NCI-H226 (cell line): ENCODE results near the gene NCBP1.
"Not testable (repeated sequence)": the region's sequence is repeated elsewhere in the genome, so short reads cannot be mapped to it uniquely, and the experiment has no call there.

Experiments
- DNase-seq: peaks from one replicate; pipeline ENCODE4 v3.0.0-alpha.2; 2015

The NCBP1 gene

DNA sequence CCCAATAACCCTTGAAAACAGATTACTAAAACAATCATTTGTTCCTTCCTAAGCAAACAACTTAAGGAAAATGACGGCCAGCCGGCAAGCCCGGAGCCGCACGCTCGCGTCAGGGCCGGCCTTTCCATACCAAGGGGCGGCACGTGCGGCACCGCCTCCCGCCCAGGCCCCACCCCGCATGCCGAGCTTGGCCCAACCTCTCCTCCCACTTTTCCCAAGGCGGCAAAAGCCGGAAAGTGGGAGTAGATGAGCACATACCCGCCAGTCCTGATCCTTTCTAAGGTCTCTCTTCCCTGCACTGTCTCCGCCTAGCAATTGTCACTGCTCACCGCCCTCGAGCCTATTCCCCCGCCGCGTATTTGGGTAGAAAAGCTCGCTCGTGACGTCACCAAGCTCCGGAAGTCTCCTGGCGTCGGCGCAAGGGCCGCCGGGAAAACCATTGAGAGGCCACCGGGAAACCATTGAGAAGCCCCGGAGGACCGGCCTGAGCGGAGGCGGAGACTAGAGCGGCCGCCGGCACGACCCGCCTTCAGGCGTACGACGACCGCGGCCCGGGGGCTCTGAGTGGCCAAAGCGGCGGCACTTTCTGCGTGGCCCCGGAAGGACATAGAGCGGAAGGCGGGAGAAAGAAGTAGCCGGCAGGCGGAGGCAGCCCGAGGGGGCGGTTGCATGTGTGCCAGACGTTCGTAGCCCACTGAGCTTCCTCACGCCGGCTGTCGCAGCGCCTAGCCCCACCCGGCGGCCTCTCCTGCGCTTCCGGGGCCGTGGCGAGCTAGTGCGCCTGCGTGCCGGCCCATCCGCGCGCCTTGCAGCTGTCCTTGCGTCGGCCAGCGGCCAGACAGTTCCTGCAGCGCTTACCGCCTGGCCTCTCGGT, at the start of gene NCBP1, which contains the start of gene TSTD2:
Gene NCBP1, plus strand, starts transcription at position 837 of the 874 bp plus-strand sequence. CDS start 61 bp downstream, outside the sequence.
Gene TSTD2, minus strand, starts transcription at position 384 of the 874 bp plus-strand sequence. CDS start 5,806 bp downstream, outside the sequence.
- peak; percentile 97 for DNase-seq

DNA sequence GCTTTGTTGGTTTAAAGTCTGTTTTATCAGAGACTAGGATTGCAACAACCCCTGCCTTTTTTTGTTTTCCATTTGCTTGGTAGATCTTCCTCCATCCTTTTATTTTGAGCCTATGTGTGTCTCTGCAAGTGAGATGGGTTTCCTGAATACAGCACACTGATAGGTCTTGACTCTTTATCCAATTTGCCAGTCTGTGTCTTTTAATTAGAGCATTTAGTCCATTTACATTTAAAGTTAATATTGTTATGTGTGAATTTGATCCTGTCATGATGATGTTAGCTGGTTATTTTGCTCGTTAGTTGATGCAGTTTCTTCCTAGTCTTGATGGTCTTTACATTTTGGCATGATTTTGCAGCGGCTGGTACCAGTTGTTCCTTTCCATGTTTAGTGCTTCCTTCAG, 48.8 kb upstream of the NCBP1 start:
- not testable (repeated sequence) for DNase-seq

DNA sequence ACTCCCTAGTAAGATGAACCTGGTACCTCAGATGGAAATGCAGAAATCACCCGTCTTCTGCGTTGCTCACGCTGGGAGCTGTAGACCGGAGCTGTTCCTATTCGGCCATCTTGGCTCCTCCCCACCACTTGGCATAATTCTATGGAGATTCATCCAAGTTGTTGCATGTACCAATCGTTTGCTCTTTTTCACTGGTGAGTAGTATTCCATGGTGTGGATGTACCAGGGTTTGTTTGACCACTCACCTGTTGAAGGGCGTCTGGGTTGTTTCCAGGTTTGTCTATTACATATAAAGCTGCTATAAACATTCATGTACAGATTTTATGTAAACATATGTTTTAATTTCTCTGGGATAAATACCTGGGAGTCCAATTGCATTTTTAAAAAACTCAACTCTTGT, 46.7 kb upstream of the NCBP1 start:
- DNase-seq, result not testable (repeated sequence)

GRCh38 chr9:97591535-97591934, 42.1 kb upstream of the NCBP1 start:
- DNase-seq, result no peak

DNA sequence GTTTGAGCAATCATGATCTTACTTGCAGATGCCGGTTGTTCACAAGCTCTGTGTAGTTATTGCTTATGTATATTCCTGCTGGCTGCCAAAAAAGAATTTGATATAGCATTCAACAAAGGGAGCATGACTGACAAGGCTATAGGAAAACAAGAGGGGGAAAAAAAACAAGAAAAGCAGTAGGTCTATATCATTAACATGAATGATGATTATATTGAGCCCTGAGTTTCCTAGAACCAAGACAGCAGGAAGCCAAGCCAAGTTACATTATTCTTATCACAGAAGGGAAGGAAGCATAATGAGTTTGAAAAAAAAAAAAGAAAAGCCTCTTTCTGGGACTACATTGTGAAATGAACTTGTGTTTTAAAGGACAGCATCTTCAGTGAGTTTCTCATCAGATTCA, 41.5 kb upstream of the NCBP1 start:
- DNase-seq, result no peak

DNA sequence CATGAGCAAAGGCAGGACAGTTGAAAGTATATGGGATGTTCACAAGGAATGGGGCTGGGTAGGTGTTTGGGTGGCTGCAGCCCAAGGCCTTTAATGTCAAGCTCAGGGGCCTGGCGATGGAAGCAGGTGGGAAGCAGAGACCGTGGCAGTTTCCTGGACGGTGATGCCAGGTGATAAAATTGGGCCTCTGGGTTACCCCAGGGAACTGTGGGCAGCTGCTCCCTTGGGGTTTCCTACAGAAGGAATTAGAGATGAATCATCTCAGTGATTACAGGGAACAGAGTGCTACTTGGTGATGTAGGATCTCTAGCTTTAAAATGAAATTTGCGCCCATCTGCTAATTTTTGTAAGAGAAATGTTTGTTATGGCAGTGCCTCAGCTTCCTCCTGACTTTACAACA, 39.7 kb upstream of the NCBP1 start:
- DNase-seq, result peak; percentile 18

DNA sequence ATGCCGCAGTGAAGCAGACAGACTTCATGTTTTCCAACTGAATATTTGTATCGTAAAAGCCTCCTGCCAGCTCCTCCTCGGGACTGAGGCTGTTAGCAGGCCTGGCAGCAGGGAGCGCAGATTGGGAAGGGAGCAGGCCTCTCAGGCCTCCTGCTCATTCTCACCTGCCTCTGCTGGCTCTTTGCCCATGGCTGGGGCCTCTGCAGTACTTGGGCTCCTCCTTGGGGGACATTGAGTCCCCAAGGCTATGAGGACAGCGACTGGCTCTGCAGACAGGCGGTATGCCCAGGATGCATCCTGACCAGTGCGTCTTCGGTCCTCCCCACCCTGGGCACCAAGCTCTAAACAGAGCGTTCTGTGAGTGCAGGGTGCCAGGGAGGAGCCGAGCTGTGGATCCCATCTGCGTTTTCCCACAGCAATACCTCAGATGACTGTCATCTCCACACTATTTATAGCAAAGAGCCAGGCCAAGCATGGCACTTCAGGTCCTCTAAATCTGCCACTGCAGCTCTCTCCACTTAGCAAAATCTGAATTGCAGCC, 39.2 kb upstream of the NCBP1 start:
- DNase-seq, result no peak

DNA sequence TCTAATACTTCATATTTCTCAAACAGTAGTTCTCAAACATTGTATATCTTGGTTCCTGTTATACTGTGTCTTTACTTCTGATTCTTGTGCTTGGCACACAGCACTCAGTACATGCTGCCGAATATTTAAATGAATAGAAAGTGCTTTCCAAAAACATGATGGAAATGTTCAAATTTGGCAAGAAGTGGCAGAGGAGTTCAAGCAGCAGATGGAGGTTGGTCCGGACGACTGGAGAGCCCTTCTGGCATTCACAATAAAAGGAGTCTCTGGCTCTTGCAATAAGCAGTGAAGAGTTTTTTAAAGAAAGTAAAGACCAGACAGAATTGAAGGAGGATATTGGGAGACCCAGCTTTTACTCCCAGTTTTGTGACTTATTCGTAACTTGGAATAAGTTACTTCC, 36.7 kb upstream of the NCBP1 start:
- DNase-seq, result no peak

DNA sequence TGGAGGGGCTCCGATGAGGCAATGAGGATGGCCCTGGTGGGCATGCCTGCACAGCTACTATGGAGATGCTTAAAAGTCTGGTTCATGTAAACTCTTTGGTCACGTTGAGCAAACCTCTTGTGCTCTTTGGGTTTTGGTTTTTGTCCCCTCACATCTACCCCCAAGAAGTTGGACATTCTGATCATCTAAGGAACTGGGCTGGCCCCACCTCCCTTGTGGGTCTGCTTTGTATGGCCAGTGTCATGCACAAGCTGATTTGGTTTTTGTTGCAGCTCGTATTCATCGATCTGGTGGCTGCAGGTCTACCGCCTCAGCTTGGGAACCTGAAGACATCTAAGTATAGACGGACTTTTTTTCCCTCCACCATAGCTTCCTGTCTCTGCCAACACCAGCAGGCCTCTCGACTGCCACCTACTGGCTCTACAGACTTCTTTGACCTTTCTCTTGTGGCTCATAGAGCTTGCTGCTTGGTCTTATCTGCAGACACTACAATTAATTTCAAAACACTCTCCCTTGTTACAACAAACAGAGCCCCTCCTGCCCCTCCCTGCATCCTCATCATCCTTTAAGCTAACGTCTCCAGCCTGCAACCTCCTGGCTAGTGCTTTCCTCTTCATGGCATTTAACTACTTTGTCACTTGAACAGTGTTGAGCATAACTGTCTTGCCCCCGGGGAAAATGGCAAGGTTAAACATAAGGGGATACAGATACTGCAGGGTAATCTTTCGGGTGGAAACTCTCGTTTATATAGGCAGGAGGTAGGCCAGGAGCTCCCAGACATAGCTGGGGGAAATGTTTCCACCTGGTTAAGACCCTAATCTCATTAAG, 34.9 kb upstream of the NCBP1 start:
- peak; percentile 56 for DNase-seq

- no peak for DNase-seq
These were observed 34.2 kb upstream of the NCBP1 start for GRCh38 chr9:97599314-97599846.

- no peak for DNase-seq
These were observed 32.9 kb upstream of the NCBP1 start for GRCh38 chr9:97600531-97601227.

GRCh38 chr9:97601228-97601898, 32.3 kb upstream of the NCBP1 start:
- DNase-seq, result no peak

DNA sequence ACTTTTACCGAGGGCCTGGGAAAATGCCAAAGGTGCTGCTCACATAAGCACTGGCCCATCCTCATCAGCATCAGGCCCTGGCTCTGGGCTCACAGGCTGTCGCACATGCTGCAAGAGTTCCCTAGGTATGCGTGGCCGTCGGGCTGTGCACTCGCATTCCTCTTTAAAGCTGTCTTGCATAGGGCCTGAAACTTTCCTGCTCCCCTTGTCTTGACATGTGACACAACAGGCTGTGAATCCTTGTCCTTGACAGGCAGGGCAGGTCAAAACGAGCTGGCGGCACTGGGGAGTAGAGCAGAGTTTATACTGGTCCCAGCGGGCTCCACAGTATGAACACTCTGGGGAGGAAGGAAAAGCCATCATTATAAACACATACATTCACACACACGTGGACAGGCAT, 31.2 kb upstream of the NCBP1 start:
- DNase-seq, result no peak

GRCh38 chr9:97604901-97605645, 28.5 kb upstream of the NCBP1 start:
- DNase-seq, result no peak

- no peak for DNase-seq
These were observed 18.1 kb upstream of the NCBP1 start for GRCh38 chr9:97615439-97616072.

DNA sequence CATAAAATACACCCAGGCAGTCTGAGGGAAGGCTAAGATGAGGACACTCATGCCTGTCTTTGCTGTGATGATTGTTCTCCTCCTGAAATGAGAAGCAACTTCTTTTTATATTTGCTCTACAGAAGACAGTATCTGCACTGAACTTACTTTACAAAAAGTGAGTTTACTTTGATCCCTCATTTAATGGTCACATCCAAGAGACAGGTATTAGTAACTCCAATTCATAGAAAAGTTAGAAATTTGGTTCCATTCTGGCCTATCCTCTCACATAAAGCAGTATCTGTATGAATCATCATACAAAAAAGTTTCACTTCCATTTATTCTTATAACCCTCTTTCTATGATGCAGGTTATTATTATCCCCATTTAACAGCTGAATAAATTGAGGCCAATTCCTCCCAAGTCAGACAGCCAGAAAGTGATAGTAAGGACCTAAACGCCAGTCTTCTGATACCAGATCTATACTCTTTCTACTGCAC, 15.6 kb upstream of the NCBP1 start:
- DNase-seq, result no peak

DNA sequence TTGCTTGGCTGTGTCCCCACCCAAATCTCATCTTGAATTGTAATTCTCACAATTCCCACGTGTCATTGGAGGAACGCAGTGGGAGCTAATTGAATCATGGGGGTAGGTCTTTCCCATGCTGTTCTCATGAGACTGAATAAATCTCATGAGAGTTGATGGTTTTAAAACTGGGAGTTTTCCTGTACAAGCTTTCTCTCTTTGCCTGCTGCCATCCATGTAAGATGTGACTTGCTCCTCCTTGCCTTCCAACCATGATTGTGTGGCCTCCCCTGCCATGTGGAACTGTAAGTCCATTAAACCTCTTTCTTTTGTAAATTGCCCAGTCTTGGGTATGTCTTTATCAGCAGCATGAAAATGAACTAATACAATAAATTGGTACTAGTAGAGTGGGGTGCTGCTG, 13.6 kb upstream of the NCBP1 start:
- DNase-seq, result not testable (repeated sequence)

DNA sequence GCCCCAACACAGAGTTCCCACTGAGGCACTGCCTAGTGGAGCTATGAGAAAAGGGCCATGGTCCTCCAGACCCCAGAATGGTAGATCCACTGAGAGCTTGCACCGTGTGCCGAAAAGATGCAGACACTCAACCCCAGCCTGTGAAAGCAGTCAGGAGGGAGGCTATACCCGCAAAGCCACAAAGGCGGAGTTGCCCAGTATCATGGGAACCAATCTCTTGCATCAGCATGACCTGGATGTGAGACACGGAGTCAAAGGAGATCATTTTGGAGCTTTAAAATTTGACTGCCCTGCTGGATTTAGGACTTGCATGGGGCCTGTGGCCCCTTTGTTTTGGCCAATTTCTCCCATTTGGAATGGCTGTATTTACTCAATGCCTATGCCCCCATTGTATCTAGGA, 11.1 kb upstream of the NCBP1 start:
- DNase-seq, result not testable (repeated sequence)

DNA sequence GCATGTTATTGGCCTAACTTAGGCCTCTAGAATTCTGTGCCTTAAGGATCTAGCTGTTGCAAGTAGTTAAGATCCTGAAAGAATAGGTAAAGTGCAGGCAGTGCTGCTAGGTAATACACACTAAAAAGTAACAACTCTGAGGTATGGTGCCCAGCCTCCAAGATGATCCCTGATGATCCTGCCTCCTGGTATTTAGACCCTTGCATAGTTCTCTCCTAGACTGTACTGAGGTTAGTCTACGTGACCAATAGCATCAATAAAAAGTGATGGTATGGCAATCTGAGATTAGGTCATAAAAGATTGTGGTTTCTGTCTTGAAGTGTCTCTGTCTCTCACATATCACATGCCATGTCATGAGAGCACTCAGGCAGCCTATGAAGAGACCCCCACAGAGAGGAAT, 9.7 kb upstream of the NCBP1 start:
- DNase-seq, result no peak

DNA sequence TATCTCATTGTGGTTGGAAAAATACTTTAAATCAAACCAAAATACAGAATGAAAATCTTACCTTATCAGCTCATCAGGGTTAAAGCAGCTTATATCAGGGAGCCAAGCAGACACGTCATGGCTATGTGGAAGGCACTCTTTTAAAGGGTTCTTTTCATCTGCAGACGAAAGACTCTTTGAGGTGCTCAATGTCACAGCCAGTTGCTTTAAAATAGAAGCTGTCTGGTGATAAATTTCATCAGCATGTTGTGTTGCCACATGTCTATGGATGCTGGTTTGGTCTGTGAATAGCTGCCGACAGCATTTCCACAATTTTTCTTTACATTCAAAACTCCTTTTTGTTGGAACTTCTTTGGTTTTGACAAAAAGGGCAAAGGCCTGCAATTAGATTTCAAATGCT, 8.0 kb upstream of the NCBP1 start:
- no peak for DNase-seq

DNA sequence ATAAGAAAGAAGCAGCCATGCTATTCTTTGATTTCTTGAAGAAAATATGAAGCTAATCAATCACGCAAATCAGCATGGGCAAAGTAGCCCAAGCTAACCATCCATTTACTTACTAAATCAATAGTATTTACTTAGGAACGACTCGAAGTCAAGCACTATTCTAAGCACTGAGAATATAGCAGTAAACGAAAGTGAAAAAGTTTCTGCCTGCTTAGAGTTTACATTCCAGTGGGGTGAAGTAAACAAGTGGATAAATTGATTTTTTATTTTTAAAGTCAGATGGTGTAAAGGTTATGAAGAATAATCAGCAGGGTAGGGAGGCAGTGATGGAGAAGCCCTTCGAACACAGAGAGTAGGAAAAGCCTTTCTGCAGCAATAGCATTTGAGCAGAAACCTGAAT, 6.0 kb upstream of the NCBP1 start:
- DNase-seq, result no peak
